Dermis blood vessel endothelial cell (primary cell): ENCODE measurements around the gene UBE3D. TPM values are rescaled to one million over a fixed set of nuclear protein-coding genes. Genes with fewer than 3 reads are reported as not detected.

Experiments used
- DNase-seq: peaks from one replicate; pipeline ENCODE4 v3.0.0; 2010
- total RNA-seq: library from RNA; depleted of rRNA; stranded (reverse); fragments of >200 nt; gene quantifications from 2 replicates; pipeline ENCODE4 v1.2.3, GENCODE V29; 2014

The UBE3D gene
- total RNA-seq, result 5.5 and 5.8 TPM in 2 replicates

GRCh38 chr6:83065511-83066192 lies at the start of gene UBE3D:
UBE3D (minus strand) TSS chr6:83065841; CDS start chr6:83065718, 123 bp downstream.
- peak; percentile 89 for DNase-seq

- DNase-seq, result no peak
Observed at GRCh38 chr6:83114164-83114563, 48.5 kb upstream of the UBE3D start.

- DNase-seq, result no peak
Observed at GRCh38 chr6:83113258-83113657, 47.6 kb upstream of the UBE3D start.

- DNase-seq, result no peak
Observed at GRCh38 chr6:83108378-83108777, 42.7 kb upstream of the UBE3D start.

- no peak for DNase-seq
Observed at GRCh38 chr6:83098589-83098988, 32.9 kb upstream of the UBE3D start.

GRCh38 chr6:83097675-83098074 lies 32.0 kb upstream of the UBE3D start:
- DNase-seq, result no peak

- DNase-seq, result no peak
Observed at GRCh38 chr6:83097204-83097603, 31.6 kb upstream of the UBE3D start.

- no peak for DNase-seq
Observed at GRCh38 chr6:83096791-83097190, 31.1 kb upstream of the UBE3D start.

- no peak for DNase-seq
Observed at GRCh38 chr6:83092756-83093399, 27.2 kb upstream of the UBE3D start.

GRCh38 chr6:83086751-83087150 lies 21.1 kb upstream of the UBE3D start:
- DNase-seq, result no peak

- DNase-seq, result no peak
Observed at GRCh38 chr6:83083476-83083875, 17.8 kb upstream of the UBE3D start.

- DNase-seq, result no peak
Observed at GRCh38 chr6:83073615-83074014, 8.0 kb upstream of the UBE3D start.

- no peak for DNase-seq
Observed at GRCh38 chr6:83072726-83073125, 7.1 kb upstream of the UBE3D start.

- DNase-seq, result no peak
Observed at GRCh38 chr6:83071707-83072106, 6.1 kb upstream of the UBE3D start.

- peak; percentile 73 for DNase-seq
Observed at GRCh38 chr6:83071023-83071422, 5.4 kb upstream of the UBE3D start.

GRCh38 chr6:83069633-83070032 lies 4.0 kb upstream of the UBE3D start:
- DNase-seq, result no peak

- no peak for DNase-seq
Observed at GRCh38 chr6:83068616-83069015, 3.0 kb upstream of the UBE3D start.

- peak; percentile 97 for DNase-seq
Observed at GRCh38 chr6:83067448-83068439, 2.1 kb upstream of the UBE3D start, which contains the start of gene DOP1A. DOP1A (plus strand) TSS chr6:83067671; CDS start chr6:83096978, 29,307 bp downstream.

- DNase-seq, result no peak
Observed at GRCh38 chr6:83062225-83062624, 3.4 kb downstream of the UBE3D start.

GRCh38 chr6:83061190-83061589 lies 4.5 kb downstream of the UBE3D start:
- no peak for DNase-seq

GRCh38 chr6:83057705-83058321 lies 7.8 kb downstream of the UBE3D start:
- DNase-seq, result peak; percentile 77

- DNase-seq, result peak; percentile 69
Observed at GRCh38 chr6:83055366-83055964, 10.2 kb downstream of the UBE3D start.
